ENCODE data around the gene ITGB1BP1. TPM values are rescaled to one million over a fixed set of nuclear protein-coding genes. Genes with fewer than 3 reads are reported as not detected.

The ITGB1BP1 gene
- total and polyA plus RNA-seq, 8 donors = 10.8 to 55.4 (median 22.7) TPM

- no peaks in the 10 kb centered on the region for H3K9me3 ChIP-seq
- ATAC-seq (no peak), DNase-seq (no peak), FAIRE-seq (no peak)
- H3K27me3 ChIP-seq = no peaks in the 10 kb centered on the region
- WGBS, 2 donors = 88 to 97% methylated on average over 2 of the region's 2 CpGs
- H3K36me3 ChIP-seq = peaks cover 0 to 4% (median 0%) of the 10 kb centered on the region in 3 donors
- no peaks in the 10 kb centered on the region for H3K4me1 ChIP-seq
- TF ChIP-seq CTCF (IDR thresholded peaks at IDR 0.05) = no peak
- intact Hi-C loops (cut with DNase I) = no loop called here
- H3K27ac ChIP-seq = no peak overlapping the region
- no peak overlapping the region for H3K4me3 ChIP-seq
These were observed 62.6 kb downstream of the ITGB1BP1 start for GRCh38 chr2:9360701-9361100.

- Histone ChIP-seq H3K27me3 (no peaks in the 10 kb centered on the region), H3K4me3 (no peak overlapping the region), H3K4me1 (no peaks in the 10 kb centered on the region), H3K9me3 (no peaks in the 10 kb centered on the region), H3K27ac (no peak overlapping the region), H3K36me3 (peaks cover 0 to 4% (median 0%) of the 10 kb centered on the region in 3 donors)
- intact Hi-C loops (cut with DNase I) = no loop called here
- 91 to 96% methylated on average over 1 of the region's 1 CpG for WGBS, 2 donors
- FAIRE-seq (no peak), ATAC-seq (no peak), DNase-seq (no peak)
- TF ChIP-seq CTCF (IDR thresholded peaks at IDR 0.05) = no peak
These were observed 63.2 kb downstream of the ITGB1BP1 start for GRCh38 chr2:9360110-9360509.

- DNase-seq = no peak
- Histone ChIP-seq H3K27me3 (no peaks in the 10 kb centered on the region), H3K4me1 (no peaks in the 10 kb centered on the region), H3K27ac (no peak overlapping the region), H3K9me3 (no peaks in the 10 kb centered on the region), H3K4me3 (no peak overlapping the region), H3K36me3 (peaks cover 0 to 4% (median 0%) of the 10 kb centered on the region in 3 donors)
- 50 to 58% methylated on average over 4 of the region's 4 CpGs for WGBS, 2 donors
- TF ChIP-seq CTCF (IDR thresholded peaks at IDR 0.05) = no peak
- no peak for ATAC-seq
- intact Hi-C loops (cut with DNase I) = no loop called here
- FAIRE-seq = no peak
These were observed 63.9 kb downstream of the ITGB1BP1 start for GRCh38 chr2:9359463-9359862.

- ATAC-seq = no peak
These were observed 64.5 kb downstream of the ITGB1BP1 start for GRCh38 chr2:9358846-9359245.

More at GRCh38 chr2:9358846-9359245, 64.5 kb downstream of the ITGB1BP1 start:
- intact Hi-C loops (cut with DNase I) = no loop called here
- H3K27ac ChIP-seq = no peak overlapping the region
- no peak for DNase-seq
- FAIRE-seq = no peak
- 56 to 61% methylated on average over 1 of the region's 1 CpG for WGBS, 2 donors
- no peak overlapping the region for H3K4me3 ChIP-seq
- no peaks in the 10 kb centered on the region for H3K27me3 ChIP-seq
- no peaks in the 10 kb centered on the region for H3K9me3 ChIP-seq
- no peak for TF ChIP-seq CTCF (IDR thresholded peaks at IDR 0.05)
- no peaks in the 10 kb centered on the region for H3K4me1 ChIP-seq
- peaks cover 0 to 4% (median 0%) of the 10 kb centered on the region in 3 donors for H3K36me3 ChIP-seq

All from pancreas (tissue), 10 donors.